Measurements from ENCODE around the gene IWS1. TPM values are rescaled to one million over a fixed set of nuclear protein-coding genes. Genes with fewer than 3 reads are reported as not detected.

IWS1 gene
- total RNA-seq, 1 experiment from 2014 or later, result 56.8 TPM

GRCh38 chr2:127566576-127566975 is 40.3 kb upstream of the IWS1 start:
- H3K4me3 Mint-ChIP-seq (ENCODE audit: unreplicated experiment), result no peak overlapping the region
- ChIA-PET POLR2A (interaction anchor here (0.9 kb wide), 1 partner anchor 10 kb away, joined by 3 read pairs; no protein-coding TSS in a partner anchor), CTCF (interaction anchor here (0.9 kb wide), 1 partner anchor 83 kb away, joined by 4 read pairs; no protein-coding TSS in a partner anchor)
- no peak overlapping the region for H3K27ac Mint-ChIP-seq (ENCODE audit: low read depth, unreplicated experiment)
- peaks cover 12% of the 10 kb centered on the region for H3K4me1 Mint-ChIP-seq (ENCODE audit: insufficient read depth, unreplicated experiment)
- H3K9me3 Mint-ChIP-seq (ENCODE audit: unreplicated experiment), result no peaks in the 10 kb centered on the region
- intact Hi-C loops (cut with micrococcal nuclease), result no loop called here
- no peaks in the 10 kb centered on the region for H3K36me3 Mint-ChIP-seq (ENCODE audit: insufficient read depth, unreplicated experiment)
- no peak for DNase-seq (ENCODE audit: unreplicated experiment)
- no peak for TF ChIP-seq CTCF (IDR thresholded peaks at IDR 0.05; ENCODE audit: unreplicated experiment)
- H3K27me3 Mint-ChIP-seq (ENCODE audit: insufficient read depth, unreplicated experiment), result no peaks in the 10 kb centered on the region
- BruUV-seq (replicated peaks), result no TSS peak

- CTCF ChIA-PET, result no interaction called here
- no TSS peak for BruUV-seq (replicated peaks)
These were observed 39.8 kb upstream of the IWS1 start for GRCh38 chr2:127566139-127566417.

GRCh38 chr2:127565261-127566138 is 39.2 kb upstream of the IWS1 start:
- POLR2A ChIA-PET, result no interaction called here

More at GRCh38 chr2:127566139-127566417, 39.8 kb upstream of the IWS1 start:
- no peaks in the 10 kb centered on the region for H3K36me3 Mint-ChIP-seq (ENCODE audit: insufficient read depth, unreplicated experiment)
- no peak for DNase-seq (ENCODE audit: unreplicated experiment)
- POLR2A ChIA-PET, result no interaction called here
- TF ChIP-seq CTCF (IDR thresholded peaks at IDR 0.05; ENCODE audit: unreplicated experiment), result no peak
- intact Hi-C loops (cut with micrococcal nuclease), result no loop called here
- H3K9me3 Mint-ChIP-seq (ENCODE audit: unreplicated experiment), result no peaks in the 10 kb centered on the region
- H3K4me1 Mint-ChIP-seq (ENCODE audit: insufficient read depth, unreplicated experiment), result peaks cover 12% of the 10 kb centered on the region
- H3K27me3 Mint-ChIP-seq (ENCODE audit: insufficient read depth, unreplicated experiment), result no peaks in the 10 kb centered on the region
- no peak overlapping the region for H3K27ac Mint-ChIP-seq (ENCODE audit: low read depth, unreplicated experiment)
- no peak overlapping the region for H3K4me3 Mint-ChIP-seq (ENCODE audit: unreplicated experiment)

More at GRCh38 chr2:127565261-127566138, 39.2 kb upstream of the IWS1 start:
- H3K4me1 Mint-ChIP-seq (ENCODE audit: insufficient read depth, unreplicated experiment), result peaks cover 8% of the 10 kb centered on the region
- no TSS peak for BruUV-seq (replicated peaks)
- TF ChIP-seq CTCF (IDR thresholded peaks at IDR 0.05; ENCODE audit: unreplicated experiment), result no peak
- no peaks in the 10 kb centered on the region for H3K27me3 Mint-ChIP-seq (ENCODE audit: insufficient read depth, unreplicated experiment)
- DNase-seq (ENCODE audit: unreplicated experiment), result no peak
- H3K9me3 Mint-ChIP-seq (ENCODE audit: unreplicated experiment), result no peaks in the 10 kb centered on the region
- no peaks in the 10 kb centered on the region for H3K36me3 Mint-ChIP-seq (ENCODE audit: insufficient read depth, unreplicated experiment)
- CTCF ChIA-PET, result no interaction called here
- H3K27ac Mint-ChIP-seq (ENCODE audit: low read depth, unreplicated experiment), result no peak overlapping the region
- no peak overlapping the region for H3K4me3 Mint-ChIP-seq (ENCODE audit: unreplicated experiment)
- intact Hi-C loops (cut with micrococcal nuclease), result no loop called here

Data from MCF 10A (cell line).